SU-DHL-6 (cell line): Measurements from ENCODE around the gene PRDM16.

Source experiments
- H2AFZ ChIP-seq: fragments of 200-600 bp; sonication (generic); 2 replicates; pipeline ENCODE4 v1.6.1; 2014; ENCODE audit warnings: low read depth, mild to moderate bottlenecking, moderate library complexity, mixed read lengths, antibody characterized with exemption, low read length; ENCODE audit not compliant: severe bottlenecking
- H3F3A ChIP-seq: fragments of 200-600 bp; shearing (Covaris generic); 2 replicates; pipeline ENCODE4 v1.6.0; 2016; ENCODE audit warnings: antibody characterized with exemption, mild to moderate bottlenecking; ENCODE audit not compliant: insufficient read depth
- H3K27ac ChIP-seq: fragments of 200-600 bp; sonication (generic); 2 replicates; pipeline ENCODE4 v1.5.1; 2016; ENCODE audit warnings: low read depth, mild to moderate bottlenecking, low read length, moderate library complexity, mixed read lengths
- H3K27me3 ChIP-seq: fragments of 200-600 bp; sonication (generic), shearing (Covaris generic); 2 replicates; pipeline ENCODE4 v1.6.0; 2014; ENCODE audit warnings: mild to moderate bottlenecking, low read length
- H3K36me3 ChIP-seq: fragments of 200-600 bp; sonication (generic); 2 replicates; pipeline ENCODE4 v1.6.1; 2014; ENCODE audit warnings: mild to moderate bottlenecking, low read length, mixed read lengths
- H3K4me2 ChIP-seq: fragments of 300-600, 200-600 bp; shearing (Covaris generic), sonication (generic); 2 replicates; pipeline ENCODE4 v1.6.0; 2014; ENCODE audit warnings: low read length, low read depth, mild to moderate bottlenecking; ENCODE audit not compliant: poor library complexity, severe bottlenecking
- H3K4me3 ChIP-seq: fragments of 200-600 bp; sonication (generic); 2 replicates; pipeline ENCODE4 v1.5.1; 2014; ENCODE audit warnings: antibody characterized with exemption, low read length, mild to moderate bottlenecking, mixed read lengths; ENCODE audit not compliant: insufficient read depth, poor library complexity, severe bottlenecking
- H3K79me2 ChIP-seq: fragments of 200-600 bp; sonication (generic); 2 replicates; pipeline ENCODE4 v1.6.1; 2014; ENCODE audit warnings: mild to moderate bottlenecking, low read length, moderate library complexity; ENCODE audit not compliant: insufficient read depth
- H3K9ac ChIP-seq: fragments of 200-600 bp; sonication (generic); 2 replicates; pipeline ENCODE4 v1.7.0; 2014; ENCODE audit warnings: mild to moderate bottlenecking, low read length
- H3K9me2 ChIP-seq: fragments of 200-600 bp; sonication (generic); replicated peaks from 2 replicates; pipeline ENCODE4 v1.6.1; 2014; ENCODE audit warnings: low read length; ENCODE audit not compliant: insufficient read depth
- H3K9me3 ChIP-seq: fragments of 200-600 bp; sonication (generic); 2 replicates; pipeline ENCODE4 v1.6.1; 2014; ENCODE audit warnings: low read length, mixed read lengths; ENCODE audit not compliant: insufficient read depth
- H4K20me1 ChIP-seq: fragments of 200-600 bp; sonication (generic); 2 replicates; pipeline ENCODE4 v1.6.1; 2014; ENCODE audit warnings: low read depth, mild to moderate bottlenecking, antibody characterized with exemption, low read length, moderate library complexity, mixed read lengths
- CTCF ChIP-seq: fragments of 200-600 bp; sonication (generic); IDR thresholded peaks from one replicate; pipeline ENCODE4 v1.5.1; 2017; ENCODE audit warnings: antibody characterized with exemption, mild to moderate bottlenecking, low read length, moderate library complexity; ENCODE audit not compliant: insufficient read depth, poor library complexity, severe bottlenecking
- EZH2phosphoT487 ChIP-seq: fragments of 200-600 bp; sonication (generic), shearing (Covaris generic); conservative IDR thresholded peaks from 2 replicates; pipeline ENCODE4 v1.6.1; 2018; ENCODE audit warnings: mild to moderate bottlenecking, antibody characterized with exemption, low read length, moderate library complexity, mixed read lengths

PRDM16 gene

GRCh38 chr1:3067671-3068563, 1.1 kb upstream of the PRDM16 start:
- H3K36me3 ChIP-seq, result no peaks in the 10 kb centered on the region
- no peak overlapping the region for H3K9ac ChIP-seq
- H3K27ac ChIP-seq, result no peak overlapping the region
- H4K20me1 ChIP-seq, result no peaks in the 10 kb centered on the region
- no peaks in the 10 kb centered on the region for H3K79me2 ChIP-seq
- no peaks in the 10 kb centered on the region for H3F3A ChIP-seq
- no peaks in the 10 kb centered on the region for H3K9me2 ChIP-seq
- H3K4me3 ChIP-seq, result no peak overlapping the region
- H3K27me3 ChIP-seq, result no peaks in the 10 kb centered on the region
- no peaks in the 10 kb centered on the region for H3K9me3 ChIP-seq
- H2AFZ ChIP-seq, result no peak overlapping the region
- TF ChIP-seq CTCF, result no peak
- TF ChIP-seq EZH2phosphoT487, result no peak
- no peak overlapping the region for H3K4me2 ChIP-seq

DNA sequence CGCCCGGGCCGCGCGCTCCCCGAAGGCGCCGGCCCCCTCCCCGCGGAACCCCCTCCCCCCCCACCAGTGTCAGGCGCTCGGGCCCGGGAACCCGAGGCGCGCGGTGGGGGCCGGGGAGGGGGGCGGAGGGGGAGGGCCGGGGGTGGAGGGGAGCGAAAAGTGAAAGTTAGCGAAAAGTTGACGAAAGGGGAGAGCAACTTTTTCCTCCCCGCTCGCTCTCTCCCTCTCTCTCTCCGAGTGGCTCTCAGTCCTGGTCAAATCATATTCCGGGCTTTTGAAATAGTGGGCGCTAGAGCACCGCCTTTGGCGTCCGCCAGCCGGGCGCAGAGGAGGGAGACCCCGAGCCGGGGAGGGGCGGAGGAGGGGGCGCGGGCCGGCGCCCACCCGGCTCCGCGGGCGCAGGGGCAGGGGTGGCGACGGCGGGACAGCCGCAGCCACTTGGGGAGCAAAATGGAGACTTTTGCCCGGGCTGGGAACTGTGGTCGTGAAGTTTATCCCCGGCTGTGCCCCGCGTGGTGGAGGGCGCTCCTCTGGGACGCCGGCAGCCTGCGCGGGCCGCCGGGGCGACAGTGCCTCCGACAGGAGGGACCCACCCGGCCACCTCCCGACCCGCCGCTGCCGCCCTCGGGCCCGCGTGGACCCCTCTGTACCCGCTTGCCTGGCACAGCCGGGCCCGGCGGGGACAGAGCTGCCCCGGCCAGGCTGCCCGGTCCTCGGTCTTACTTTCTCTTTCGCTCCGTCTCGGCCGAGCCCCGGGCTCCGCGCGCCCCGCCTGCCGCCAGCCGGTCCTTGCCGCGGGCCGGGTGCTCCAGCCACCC, 697 bp downstream of the PRDM16 start:
- Histone ChIP-seq H3K4me3 (no peak overlapping the region), H3F3A (no peaks in the 10 kb centered on the region), H3K36me3 (no peaks in the 10 kb centered on the region), H3K27ac (no peak overlapping the region), H2AFZ (no peak overlapping the region), H3K9me3 (no peaks in the 10 kb centered on the region), H3K9ac (no peak overlapping the region), H4K20me1 (no peaks in the 10 kb centered on the region), H3K27me3 (no peaks in the 10 kb centered on the region), H3K79me2 (no peaks in the 10 kb centered on the region), H3K9me2 (no peaks in the 10 kb centered on the region), H3K4me2 (no peak overlapping the region)
- TF ChIP-seq CTCF, result no peak
- no peak for TF ChIP-seq EZH2phosphoT487

- H3K9me2 ChIP-seq, result no peaks in the 10 kb centered on the region
- no peak overlapping the region for H3K4me3 ChIP-seq
- no peak for TF ChIP-seq CTCF
- TF ChIP-seq EZH2phosphoT487, result no peak
- no peaks in the 10 kb centered on the region for H3F3A ChIP-seq
- H3K36me3 ChIP-seq, result no peaks in the 10 kb centered on the region
- H3K79me2 ChIP-seq, result no peaks in the 10 kb centered on the region
- H3K27me3 ChIP-seq, result no peaks in the 10 kb centered on the region
- H2AFZ ChIP-seq, result no peak overlapping the region
- H3K9ac ChIP-seq, result no peak overlapping the region
- no peaks in the 10 kb centered on the region for H3K9me3 ChIP-seq
- no peak overlapping the region for H3K27ac ChIP-seq
- no peak overlapping the region for H3K4me2 ChIP-seq
- H4K20me1 ChIP-seq, result no peaks in the 10 kb centered on the region
These were observed 1.3 kb downstream of the PRDM16 start for GRCh38 chr1:3070309-3070643.
